HG03066 (cell line): Measurements from ENCODE around the gene DNAH14.
"Not testable (repeated sequence)": the region's sequence is repeated elsewhere in the genome, so short reads cannot be mapped to it uniquely, and the experiment has no call there.

Source experiments
- ATAC-seq: cut with Tn5 transposase; IDR thresholded peaks from one replicate; pipeline ENCODE4 v1.9.1; 2021; ENCODE audit warnings: low read depth; ENCODE audit not compliant: unreplicated experiment

Gene DNAH14

DNA sequence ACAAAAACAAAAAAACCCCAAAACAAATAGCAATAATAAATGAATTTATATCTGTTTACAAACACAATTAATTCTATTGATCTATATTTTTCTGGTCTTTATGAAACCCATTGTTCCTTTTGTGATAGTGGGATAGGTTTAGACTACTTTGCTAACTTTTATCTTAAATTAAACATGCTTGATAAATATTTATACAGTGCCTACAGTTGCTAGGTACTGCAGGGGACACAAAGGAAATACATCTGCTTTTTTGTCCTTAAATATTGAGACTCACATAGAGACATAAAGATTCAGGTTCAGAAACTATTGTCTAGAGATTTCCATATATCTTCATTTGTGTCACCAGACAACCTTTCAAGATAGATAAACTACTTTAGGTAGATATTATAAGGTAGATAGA is 8.5 kb upstream of the DNAH14 start:
- ATAC-seq, result no peak

DNA sequence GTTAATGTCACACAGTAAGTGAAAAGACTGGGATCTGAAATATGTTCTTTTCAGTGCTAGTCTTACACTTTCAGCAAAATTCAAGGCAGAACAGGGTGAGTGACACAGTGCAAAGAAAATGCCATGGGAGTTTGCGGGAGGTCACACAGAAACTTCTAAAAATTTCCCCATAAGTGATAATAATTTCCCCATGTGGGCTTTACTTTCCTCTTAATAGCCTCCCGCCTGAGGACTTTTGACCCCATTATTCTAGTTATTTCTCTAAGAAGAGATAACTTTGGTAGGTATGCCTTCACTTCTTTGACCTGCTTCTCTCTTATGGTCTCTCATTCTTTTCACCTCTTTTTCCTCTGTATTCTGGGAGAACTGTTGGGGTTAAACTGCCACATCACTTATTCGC is 8.1 kb upstream of the DNAH14 start:
- no peak for ATAC-seq

GRCh38 chr1:224922404-224923164 is 6.9 kb upstream of the DNAH14 start:
- peak; percentile 74 for ATAC-seq

DNA sequence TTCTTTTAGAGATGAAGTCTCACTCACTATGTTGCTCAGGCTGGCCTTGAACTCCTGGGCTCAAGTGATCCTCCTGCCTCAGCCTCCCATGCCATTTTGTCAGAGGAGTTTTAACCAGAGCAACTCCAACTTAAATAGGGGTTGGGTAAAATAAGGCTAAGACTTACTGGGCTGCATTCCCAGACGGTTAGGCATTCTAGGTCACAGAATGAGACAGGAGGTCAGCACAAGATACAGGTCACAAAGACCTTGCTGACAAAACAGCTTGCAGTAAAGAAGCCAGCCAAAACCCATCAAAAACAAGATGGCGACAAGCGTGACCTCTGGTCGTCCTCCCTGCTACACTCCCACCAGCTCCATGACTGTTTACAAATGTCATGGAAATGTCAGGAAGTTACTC is 5.7 kb upstream of the DNAH14 start:
- no peak for ATAC-seq

- not testable (repeated sequence) for ATAC-seq
These were observed 1.8 kb upstream of the DNAH14 start for GRCh38 chr1:224927631-224928030.

GRCh38 chr1:224928906-224929305 is 569 bp upstream of the DNAH14 start:
- no peak for ATAC-seq

DNA sequence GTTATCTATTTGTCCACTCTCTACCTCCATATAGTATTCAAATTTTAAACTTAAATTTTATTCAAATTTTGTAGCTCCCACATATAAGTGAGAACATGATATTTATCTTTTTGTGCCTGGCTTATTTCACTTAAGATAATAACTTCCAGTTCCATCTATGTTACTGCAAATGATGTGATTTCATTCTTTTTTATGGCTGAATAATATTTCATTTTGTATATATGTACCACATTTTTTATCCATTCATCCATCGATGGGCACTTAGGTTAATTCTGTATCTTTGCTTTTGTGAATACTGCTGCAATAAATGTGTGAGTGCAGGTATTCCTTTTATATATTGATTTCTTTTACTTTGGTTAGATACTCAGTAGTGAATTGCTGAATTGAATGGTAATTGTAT is 2.1 kb downstream of the DNAH14 start:
- ATAC-seq, result no peak

DNA sequence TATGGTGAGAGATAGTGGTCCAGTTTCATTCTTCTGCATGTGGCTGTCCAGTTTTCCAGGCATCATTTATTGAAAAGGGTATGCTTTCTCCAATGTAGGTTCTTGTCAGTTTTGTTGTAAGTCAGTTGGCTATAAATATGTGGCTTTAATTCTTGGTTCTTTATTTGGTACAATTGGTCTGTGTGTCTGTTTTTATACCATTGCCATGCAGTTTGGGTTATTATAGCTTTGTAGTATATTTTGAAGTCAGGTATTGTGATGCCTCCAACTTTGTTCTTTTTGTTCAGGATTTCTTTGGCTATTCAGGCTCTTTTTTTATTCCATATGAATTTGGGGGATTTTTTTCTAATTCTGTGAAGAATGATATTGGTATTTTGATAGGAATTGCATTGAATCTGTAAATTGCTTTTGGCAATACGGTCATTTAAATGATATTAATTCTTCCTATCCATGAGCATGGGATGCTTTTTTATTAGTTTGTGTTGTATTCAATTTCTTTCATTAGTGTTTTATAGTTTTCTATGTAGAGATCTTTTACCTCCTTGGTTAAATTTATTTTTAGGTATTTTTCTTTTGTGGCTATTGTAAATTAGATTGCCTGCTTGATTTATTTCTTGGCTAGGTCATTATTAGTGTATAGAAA is 3.3 kb downstream of the DNAH14 start:
- no peak for ATAC-seq

GRCh38 chr1:224933584-224933983 is 4.1 kb downstream of the DNAH14 start:
- ATAC-seq, result no peak

DNA sequence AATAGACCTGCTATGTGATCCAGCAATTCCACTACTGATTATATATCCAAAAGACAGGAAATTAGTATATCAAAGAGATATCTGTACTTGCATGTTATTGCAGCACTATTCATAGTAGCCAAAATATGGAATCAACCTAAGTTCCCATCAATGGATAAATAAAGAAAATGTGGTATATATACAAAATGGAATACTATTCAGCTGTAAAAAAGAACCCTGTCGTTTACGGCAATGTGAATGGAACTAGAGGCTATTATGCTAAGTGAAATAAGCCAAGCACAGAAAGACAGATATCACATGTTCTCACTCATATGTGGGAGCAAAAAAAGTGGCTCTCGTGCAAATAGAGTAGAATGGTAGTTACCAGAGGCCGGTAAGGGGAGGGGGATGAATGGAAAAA is 9.2 kb downstream of the DNAH14 start:
- ATAC-seq, result no peak

GRCh38 chr1:224939844-224940425 is 10.5 kb downstream of the DNAH14 start:
- ATAC-seq, result no peak

DNA sequence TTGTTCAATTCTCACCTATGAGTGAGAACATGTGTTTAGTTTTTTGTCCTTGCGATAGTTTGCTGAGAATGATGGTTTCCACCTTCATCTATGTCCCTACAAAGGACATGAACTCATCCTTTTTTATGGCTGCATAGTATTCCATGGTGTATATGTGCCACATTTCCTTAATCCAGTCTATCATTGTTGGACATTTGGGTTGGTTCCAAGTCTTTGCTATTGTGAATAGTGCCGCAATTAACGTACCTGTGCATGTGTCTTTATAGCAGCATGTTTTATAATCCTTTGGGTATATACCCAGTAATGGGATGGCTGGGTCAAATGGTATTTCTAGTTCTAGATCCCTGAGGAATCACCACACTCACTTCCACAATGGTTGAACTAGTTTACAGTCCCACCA is 11.3 kb downstream of the DNAH14 start:
- not testable (repeated sequence) for ATAC-seq

DNA sequence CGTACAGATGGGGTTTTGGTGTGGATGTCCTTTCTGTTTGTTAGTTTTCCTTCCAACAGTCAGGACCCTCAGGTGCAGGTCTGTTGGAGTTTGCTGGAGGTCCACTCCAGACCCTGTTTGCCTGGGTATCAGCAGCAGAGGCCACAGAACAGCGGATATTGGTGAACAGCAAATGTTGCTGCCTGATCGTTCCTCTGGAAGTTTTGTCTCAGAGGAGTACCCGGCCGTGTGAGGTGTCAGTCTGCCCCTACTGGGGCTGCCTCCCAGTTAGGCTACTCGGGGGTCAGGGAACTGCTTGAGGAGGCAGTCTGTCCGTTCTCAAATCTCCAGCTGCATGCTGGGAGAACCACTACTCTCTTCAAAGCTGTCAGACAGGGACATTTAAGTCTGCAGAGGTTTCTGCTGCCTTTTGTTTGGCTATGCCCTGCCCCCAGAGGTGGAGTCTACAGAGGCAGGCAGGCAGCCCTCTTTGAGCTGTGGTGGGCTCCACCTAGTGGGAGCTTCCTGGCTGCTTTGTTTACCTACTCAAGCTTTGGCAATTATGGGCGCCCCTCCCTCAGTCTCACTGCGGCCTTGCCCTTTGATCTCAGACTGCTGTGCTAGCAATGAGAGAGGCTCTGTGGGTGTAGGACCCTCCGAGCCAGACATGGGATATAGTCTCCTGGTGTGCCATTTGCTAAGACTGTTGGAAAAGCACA is 16.3 kb downstream of the DNAH14 start:
- ATAC-seq, result not testable (repeated sequence)

DNA sequence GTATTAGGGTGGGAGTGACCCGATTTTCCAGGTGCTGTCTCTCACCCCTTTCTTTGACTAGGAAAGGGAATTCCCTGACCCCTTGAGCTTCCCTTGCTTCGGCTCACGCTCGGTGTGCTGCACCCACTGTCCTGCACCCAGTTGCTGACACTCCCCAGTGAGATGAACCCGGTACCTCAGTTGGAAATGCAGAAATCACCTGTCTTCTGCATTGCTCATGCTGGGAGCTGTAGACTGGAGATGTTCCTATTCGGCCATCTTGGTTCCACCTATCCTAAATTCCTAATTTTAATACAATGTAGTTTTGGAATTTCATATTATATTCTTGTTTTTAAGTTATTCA is 16.8 kb downstream of the DNAH14 start:
- not testable (repeated sequence) for ATAC-seq

DNA sequence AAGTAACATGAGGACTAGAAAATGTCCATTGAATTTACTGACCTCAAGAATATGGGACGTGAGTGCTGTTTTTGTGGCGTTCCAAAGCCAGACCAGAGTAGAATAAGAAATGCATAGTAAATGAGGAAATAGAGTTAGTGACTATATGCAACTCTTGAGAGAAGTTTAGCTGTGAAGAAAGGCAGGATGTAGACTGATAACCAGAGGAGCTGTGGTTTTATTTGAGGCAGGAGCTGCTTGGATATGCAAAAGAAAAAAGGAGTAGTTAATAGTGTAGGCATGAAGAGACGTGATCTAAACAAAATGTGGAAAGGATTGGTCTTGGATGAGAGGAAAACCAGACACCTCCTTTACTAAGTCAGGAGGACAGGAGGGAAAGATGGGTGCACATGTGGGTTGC is 28.2 kb downstream of the DNAH14 start:
- ATAC-seq, result no peak

DNA sequence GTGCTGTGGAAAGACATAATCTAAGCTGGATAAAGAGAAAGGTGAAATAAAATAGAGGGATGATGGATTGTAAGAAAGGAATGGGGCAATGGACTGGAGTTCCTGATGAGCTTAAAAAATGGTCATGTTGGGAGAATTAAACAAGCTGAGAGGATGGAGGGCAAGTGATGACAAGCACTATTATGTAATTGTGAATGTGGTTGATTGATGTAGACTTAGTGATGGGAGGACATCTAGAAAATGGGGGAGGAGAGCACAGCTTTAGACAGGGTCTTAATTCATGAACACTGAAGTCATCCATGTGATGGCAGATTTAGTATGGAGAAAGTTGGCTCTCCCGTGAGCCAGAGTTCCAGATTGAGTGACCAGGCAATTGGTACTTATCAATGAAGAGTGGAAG is 29.0 kb downstream of the DNAH14 start:
- no peak for ATAC-seq

GRCh38 chr1:224959115-224959514 is 29.6 kb downstream of the DNAH14 start:
- ATAC-seq, result no peak

- ATAC-seq, result no peak
These were observed 30.2 kb downstream of the DNAH14 start for GRCh38 chr1:224959656-224960055.

DNA sequence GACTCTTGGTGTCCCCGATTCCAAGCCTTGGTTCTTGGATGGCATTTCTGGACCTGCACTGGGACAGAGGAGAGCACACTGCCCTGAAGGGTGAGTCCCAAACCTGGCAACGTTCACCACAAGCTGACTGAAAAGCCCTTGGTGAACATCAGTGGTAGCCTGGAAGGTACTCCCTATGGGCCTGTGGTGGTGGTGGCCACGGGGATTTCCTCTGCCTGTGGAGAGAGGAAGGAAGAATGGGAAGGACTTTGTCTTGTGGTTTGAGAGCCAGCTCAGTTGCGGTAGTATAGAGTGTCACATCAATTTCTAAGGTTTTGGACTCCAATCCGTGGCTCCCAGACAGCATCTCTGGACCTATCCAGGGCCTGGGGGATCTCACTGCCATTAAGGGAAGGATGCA is 50.7 kb downstream of the DNAH14 start:
- ATAC-seq, result no peak

DNA sequence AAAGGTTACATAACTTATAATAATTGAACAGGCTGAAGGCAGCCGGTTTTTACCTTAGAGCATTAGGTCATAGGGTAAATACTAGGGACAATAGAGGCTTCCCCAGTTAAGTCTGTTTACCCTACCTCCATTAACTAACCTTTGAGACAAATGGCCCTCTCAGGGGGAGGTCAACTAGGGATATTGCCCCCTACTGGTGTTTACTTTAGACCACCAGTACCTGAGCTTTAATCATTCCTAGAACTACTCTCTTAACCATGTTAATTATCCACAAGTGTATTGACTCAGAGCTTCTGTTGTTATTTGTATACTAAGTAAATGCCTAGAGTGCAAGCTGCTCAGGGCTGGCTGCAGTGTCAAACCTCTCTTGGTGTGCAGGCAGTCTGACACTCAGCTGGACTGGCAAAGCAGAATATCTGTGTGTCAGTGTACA is 52.5 kb downstream of the DNAH14 start:
- ATAC-seq, result not testable (repeated sequence)

GRCh38 chr1:224988042-224988441 is 58.6 kb downstream of the DNAH14 start:
- ATAC-seq, result no peak
